Stimulated activated CD8-positive, alpha-beta memory T cell treated with anti-CD3 and anti-CD28 coated beads, Interleukin-12 subunit alpha, Interleukin-12 subunit beta, amount 100 ng/mL, for 4 hours (primary cell): ENCODE measurements around the gene LRRC8D.

Source experiments
- DNase-seq: peaks from one replicate; pipeline ENCODE4 v3.0.0-alpha.2; 2020; ENCODE audit warnings: low read depth

Gene LRRC8D

DNA sequence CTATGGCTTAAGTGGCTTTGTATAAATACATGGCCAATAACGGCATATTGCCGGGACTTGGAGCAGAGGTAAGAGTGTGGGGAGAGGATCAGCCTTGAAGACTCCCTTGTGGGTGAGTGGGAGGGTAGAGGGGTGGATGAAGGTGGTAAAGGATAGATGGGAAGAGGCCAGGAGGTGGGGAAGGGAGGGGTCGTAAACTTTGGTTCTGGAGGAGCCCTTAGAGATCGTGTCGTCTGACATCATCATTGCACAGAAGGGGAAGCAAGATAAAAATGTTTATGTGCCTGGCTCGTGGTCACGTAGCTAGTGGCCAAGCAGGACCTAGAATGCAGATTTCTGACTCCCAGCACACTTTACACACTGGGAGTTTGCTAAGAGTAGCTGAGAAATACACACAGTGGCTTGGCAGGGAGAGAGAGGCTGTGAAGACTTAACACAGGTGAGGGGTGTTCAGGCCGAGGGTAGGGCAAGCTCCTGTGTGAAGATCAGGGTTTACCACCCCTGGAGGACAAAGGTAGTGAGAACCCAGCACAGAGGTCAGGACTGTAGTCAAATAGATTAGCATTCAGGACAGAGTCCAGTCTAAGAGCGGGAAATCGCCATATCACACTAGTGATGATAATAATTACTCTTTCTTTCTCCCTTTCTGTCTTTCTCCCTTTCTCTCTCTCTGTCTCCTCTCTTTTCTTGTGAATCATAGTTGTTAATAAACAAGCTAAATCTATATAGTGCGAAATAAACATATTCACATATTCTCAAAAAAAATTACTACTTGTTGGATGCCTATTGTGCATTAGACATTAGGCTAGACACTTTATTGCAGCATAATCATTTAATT, 75.5 kb downstream of the LRRC8D start:
- DNase-seq = no peak

DNA sequence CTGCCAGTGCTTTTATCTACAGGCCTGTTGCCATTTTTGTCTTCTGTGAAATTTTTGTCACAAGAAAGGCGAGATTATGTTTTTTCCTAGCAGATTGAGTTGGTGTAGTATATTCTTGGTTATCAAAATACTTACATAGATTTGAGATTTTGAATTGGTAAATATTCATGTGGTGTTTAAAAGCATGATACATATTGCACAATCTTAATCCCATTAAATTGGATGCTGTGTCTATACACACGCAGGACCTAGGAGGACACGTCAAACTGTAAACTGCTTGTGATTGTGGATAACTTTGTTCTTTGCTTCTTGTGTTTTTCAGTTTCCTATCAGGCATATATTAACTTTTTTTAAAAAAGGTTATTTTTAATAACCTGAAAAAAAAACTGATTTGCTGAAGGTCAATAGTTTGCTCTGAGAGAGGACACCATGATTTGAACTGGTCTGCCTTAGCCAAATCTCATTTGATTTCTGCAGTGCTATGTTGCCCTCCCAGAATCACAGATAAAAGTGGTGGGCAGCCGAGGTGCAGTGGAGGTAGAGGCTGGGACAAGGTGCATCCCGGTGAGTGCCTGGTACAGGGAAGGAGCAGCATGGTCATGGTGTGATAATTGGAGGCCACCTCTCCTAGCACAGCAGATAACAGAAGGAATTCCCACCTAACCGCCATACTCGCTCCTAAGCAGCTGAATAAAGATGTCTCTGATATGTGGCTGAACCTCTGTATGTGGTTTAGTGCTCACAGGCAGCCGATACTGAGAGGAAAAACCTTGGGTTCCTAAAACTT, 76.7 kb downstream of the LRRC8D start:
- DNase-seq = no peak

DNA sequence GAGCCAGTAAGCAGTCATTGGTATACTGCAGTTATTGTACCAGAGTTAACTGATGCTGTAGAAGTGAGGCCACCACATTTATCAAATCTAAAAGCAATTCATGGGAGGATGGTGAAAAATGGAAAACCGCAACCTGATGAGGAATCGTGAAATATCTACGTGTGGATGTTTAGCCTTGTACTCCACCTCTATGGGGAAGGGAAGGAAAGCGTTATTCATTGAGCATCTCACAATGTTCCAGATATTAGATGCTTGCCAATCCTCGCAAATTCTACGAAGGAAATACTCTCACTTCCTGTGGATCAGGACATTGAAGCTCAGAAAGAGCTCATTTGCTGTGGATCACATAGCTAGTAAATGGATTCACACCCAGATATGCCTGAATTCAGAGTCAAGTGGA, 77.3 kb downstream of the LRRC8D start:
- DNase-seq = no peak

DNA sequence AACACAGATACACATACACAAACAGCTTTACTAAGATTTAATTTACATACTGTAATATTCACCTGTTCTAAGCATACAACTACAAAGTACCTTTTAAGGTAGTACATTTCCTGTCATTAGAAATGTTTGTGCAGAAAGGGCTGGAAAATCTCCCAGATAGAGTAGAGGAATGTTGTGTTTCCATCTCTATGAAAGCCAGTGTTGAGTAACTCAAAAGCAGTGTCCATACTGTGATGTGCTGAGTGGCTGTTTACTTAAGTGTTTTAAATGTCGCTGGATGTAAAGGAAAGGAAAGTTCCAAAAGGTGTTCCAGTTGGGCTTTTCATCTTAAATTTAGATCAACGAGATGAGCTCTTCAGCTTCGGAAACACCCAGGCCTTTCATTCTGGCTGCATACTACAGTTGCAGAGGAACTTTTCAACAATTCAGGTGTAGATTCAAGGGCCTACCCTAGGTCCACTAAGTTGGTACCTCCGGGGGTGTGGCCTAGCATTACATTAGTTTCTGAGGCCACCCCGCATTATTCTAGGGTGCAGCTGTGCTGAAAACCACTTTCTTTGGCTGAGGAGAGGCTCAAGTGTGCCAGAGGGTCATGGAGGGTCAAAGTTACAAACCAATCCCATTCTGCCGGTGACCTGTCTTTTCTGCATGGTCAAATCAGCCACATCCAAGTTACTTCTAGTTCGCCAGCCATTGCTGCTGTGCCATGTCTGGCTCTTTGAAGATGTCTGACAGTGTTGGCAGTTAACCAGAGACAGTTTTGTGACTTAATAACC, 78.1 kb downstream of the LRRC8D start:
- no peak for DNase-seq

DNA sequence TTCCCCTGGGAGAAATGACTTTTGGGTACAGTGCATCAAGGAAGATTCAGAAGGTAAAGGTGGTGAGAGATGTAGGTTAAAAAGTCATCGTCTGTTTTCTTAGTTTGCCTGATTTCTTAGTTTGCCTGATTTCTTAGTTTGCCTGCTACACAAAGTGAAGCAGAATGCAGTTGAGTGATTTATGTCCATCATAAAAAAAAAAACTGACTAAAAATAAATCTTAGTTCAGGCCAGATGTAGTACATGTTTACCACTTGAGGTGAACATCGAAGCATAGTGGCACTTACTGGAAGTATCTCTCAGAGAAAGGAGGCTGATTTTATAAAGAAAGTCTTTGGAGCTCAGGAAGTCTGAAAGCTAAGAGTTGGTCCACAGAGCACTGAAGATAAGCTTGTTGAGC, 79.5 kb downstream of the LRRC8D start:
- DNase-seq = no peak

DNA sequence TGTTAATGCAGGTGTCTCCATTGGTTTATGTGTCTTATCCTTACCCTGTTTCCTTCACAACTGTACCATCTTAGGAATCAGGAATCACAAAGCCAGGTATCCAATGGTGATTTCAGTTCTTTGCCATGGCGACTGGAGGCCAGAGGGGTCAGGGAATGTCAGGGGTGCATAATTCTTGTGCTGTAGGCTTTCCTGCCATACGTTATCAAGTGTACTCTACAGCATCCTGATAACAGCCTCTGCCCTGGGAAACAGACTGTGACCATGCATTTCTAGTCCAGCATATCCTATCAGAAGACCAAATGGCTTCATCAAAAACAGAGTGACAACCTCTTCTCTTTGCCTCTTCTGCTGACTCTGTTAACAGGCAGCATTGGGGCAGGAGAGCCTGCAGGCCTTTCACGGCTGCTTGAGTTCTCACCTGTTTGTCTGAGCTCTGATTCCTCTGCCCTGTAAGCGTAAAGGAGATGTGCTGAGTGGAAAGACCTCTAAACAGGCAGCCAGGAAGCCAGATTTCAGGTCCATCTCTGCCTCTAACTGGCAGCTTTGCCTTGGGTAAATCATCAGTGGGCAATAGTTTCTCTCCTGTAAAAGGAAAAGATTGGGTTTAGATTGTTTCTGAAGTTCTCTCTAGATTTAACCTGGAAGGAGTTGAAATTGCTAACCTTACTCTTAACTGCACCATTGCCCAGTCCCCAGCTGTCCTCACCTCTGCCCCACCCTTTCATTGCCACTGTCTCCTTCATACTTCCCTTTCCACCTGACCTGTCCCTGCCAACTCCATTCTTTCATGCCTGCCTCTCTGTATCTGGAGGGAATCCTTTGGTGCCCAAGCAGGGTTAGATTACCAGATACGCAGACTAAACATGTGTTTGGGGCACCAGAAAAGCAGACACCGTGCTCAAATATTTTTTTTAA, 80.2 kb downstream of the LRRC8D start:
- DNase-seq = no peak

DNA sequence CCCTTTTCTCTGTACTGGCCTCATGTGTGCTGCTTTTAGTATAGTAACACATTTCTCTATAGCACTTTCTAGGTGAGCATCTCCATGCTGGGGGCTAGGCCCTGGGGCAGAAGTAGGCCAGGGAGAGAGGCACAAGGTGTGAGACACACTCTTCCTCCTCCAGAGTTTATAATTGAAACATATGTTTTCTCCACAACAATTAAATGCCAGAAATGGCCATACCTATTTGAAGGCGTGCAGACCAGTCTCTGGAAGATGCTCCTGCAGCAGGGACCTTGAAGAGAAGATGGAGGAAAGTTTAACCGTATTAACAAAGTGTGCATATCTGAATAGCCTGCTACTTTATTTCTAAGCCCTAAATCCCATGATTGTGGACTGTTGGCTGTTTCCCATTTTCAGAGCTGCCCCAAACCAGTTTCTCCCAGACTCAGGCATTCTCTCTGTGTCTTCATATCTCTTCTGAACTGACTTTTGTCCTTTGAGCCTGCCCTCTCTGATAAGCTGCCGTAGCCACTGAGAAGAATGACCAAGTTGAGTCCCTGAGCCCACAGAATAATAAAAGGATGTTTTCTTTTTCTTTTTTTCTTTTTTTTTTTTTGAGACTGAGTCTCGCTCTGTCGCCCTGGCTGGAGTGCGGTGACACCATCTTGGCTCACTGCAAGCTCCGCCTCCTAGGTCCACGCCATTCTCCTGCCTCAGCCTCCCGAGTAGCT, 81.3 kb downstream of the LRRC8D start:
- no peak for DNase-seq

DNA sequence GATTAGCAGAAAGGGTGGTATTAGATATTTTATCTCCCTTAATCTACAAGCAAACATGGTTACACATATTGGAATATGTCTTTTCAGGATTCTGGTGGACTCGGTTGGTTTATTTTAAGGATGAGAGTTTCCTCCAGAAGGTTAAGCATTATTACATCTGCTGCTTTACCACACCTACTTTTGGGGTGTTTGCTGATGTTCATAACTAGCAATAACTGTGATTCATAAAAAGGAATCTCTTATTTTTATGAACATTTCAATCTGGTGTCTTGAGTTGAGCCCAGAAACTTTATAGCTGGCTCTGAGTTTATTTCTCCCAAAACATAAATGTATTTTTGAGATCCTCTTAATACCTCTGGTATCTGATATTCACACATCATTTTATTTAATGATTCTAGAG, 82.7 kb downstream of the LRRC8D start:
- no peak for DNase-seq

DNA sequence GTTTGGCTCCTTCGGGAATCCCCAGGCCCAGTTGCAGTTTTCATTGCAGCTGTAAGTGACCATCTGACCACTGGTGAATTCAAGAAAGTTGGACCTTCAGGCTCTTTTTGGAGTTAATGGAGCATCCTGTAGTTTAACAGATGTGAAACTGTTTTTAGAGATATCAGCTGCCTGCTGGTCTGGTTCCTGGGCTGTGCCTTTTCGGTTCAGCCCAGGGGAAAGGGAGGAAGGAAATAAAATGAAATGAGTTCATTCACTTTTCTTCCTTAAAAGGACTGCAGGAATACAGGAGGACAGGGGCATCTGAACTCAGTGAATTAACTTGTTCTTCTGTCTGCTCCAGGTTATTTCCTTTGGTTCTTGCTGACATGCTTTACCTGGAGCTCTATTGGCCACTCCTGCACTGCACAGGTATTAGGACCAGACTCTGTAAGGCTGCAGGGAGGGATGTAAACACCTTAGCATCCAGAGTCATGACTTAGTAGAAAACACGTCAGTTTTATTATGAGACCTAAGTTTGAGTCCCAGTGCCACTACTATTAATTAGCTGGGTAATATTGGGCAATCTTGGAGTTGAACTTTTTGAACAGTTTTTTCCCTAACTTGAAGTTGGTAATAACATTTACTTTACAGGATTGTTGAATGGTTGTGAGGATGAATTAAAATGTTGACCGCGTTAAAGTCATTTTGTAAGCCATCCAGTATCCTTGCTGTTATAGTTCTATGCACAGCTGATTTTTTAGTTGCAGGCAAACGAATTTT, 83.6 kb downstream of the LRRC8D start:
- no peak for DNase-seq

DNA sequence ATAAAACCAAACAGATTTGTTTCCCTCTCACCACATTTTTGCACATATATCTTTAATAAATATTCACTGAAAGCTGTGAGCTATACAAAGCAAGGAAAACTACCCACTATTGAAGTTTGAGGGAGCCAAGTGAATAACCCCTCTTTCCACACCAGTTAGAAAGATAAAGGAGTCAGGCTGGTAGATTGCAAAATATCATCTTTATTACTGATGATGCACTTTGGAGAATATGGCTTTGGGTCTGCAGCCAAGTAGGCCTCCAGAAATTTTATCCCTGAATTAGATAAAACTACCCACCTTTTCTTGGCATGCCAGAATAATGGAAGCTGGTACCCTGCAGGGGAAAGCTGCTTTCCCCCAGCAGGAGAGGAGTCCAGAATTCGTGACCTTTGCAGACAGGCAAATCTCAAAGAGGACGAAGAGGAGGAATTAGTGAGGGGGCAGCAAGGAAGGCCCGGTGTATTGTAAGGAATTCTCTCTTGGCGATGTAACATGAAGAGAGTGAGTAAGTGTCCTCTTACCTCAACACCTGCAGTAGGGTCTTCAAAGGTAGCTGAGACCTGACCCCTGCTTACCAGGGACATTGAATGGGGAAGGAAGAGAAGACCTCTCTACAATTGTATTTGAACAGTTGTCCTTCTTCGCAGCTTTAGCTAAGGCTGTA, 84.7 kb downstream of the LRRC8D start:
- DNase-seq = no peak

DNA sequence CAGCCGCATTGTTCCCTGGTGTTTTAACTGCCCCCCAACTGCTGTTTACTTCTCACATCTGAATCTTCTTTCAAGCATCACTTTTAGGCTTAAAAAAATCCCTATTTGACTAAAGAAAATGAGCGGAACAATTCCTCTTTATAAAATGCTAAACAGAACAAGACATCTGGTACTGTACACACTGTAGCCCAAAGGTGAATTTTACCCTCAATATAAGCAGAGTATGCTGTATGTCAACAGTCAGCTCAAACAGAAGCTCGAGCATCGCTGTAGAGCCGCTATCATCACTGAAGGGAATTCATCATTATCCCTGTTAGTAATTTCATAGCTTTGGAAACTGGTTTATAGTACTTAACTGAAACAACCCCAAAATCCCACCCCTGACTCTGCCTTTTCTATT, 85.3 kb downstream of the LRRC8D start:
- no peak for DNase-seq

DNA sequence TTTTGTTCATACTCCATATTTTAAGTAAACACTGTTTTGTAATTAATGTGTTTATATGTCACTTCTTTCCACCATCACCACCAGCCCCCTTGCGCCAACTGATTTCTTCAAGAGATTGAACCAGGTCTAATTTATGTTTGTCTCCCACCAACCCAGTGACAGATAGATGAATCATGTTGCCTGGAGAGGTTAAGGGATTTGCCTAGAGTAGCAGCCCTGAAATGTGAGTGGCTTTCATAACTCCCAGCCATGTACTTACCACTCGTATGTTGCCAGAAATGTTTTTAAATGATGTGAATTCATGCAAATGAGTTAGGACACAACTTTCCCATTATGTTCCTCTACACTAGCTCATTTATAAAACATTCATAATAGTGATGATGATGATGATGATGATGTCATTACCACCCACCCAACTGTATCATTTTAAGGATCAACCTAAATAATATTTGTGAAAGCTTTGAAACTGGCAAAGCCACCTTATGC, 86.9 kb downstream of the LRRC8D start:
- DNase-seq = no peak

DNA sequence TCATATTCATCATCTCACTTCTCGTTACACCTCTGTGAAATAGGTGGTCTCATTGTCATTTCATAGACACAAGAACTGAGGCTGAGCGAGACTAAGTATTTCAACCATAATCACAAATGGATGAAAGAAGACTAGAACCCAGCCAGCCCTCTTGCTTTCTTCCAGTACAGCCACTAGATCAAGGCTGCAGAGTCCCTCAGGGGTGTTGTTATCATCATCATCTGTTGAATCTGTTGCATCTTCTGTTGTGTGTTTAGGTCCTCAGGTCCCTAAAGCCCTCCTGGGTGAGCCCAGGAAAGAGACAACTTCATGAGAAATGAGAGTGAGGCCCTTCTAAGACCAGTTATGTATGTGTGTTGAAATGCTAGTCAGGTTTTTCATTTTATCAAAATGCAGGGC, 87.4 kb downstream of the LRRC8D start:
- DNase-seq = no peak

DNA sequence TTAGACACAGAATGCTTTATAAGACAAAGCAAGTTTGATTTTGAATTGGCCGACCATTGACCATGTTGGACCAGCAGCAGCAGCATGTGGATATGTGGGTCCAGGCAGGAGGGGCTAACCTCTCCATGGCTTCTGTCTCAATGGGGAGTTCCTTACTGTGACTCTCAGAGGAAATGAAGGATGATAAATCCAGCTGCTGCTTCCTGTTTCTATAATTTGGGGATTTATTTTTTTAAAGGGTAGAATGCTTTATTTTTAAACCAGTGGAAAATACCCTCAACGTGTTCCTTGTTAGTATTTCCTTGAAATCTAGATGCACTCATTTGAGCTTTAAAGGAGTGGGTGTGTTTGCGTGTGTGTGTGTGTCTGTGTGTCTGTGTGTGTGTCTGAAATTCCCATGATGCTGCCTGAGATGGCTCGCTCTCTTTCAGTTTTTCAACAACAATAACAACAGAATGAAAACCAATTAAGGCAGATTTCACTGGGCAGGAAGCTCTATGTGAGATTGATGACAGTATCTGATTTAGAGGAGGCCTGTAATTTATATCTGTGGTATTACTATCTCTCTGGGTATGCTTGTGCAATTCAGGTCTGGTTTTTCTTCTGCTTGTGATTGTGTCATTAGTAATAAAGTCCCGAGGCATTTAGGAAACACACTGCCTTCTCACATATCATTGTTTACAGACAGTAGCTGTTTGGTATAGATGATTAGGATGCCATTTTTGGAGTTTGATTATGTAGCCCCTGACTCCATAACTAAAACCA, 88.0 kb downstream of the LRRC8D start:
- no peak for DNase-seq

DNA sequence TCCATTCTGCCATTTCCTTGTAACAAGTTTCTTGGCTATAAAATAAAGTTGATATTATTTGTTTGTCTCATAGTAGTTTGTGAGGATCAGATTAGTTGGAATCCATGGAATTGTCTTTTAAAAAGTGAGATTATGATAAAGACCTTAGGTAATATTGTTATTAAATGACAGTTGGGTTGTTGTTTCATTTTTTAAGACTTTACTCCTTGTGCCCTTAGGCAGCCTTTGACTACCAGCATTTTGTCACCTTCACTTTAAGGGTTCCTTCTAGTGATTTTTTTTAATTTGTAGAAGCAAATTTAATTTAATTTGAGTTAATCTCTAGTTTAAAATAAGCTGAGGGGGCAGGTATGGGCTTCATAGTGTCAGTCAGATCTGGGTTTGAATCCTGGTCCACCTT, 89.4 kb downstream of the LRRC8D start:
- DNase-seq = no peak

DNA sequence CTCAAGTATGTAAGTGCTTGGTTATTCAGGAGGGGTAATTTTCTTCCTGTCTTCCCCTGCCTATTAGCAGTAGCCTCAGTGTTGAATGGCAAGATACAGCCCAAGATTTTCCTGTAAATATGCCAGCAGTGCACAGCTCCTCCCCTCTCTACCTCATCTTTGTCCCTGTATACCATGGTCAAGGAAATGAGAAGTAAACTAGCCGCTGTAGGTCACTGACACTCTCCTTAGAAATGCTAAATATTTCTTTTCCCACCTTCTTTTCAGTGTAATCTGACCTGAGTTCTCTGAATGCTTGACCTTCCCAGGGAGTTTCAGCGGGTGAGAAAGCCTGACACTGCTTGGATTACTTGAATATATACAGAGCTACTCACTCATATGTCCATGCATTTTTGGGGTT, 89.9 kb downstream of the LRRC8D start:
- no peak for DNase-seq

DNA sequence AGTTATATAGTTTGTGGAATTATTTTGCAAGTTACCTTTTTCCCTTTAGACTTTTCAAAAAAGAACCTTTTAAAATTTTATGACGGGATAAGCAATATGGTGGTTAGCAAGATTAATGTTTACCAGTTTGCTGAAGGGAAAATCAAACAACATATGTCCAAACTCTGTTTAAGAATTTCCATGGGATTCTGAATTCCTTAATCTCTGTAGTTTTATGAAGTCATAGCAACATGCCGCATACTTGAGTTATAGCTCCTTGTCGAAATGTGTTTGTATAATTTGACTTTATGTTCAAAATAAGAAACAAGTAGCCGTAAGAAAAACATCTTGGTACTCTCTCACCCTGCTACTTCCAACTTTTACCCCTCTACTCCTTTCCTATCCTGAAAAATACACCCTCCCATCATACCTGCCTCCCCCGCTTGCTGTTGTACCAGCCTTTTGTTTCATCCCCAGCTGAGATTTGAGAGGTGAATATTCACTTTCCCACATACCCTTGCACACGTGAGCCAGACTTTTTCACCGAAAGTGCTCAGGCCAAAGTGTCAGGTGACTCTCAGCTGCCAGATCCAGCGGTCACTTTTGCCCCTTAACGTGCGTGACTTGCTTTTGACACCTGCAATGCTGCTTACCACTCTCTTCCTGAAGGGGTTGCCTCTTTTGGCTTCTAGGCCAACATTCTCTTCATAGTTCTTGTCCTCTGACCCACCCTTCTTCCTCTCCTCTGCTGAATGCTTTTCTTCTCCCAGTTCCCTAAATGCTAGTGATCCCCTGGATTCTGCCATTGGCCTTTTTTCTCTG, 90.6 kb downstream of the LRRC8D start:
- DNase-seq = no peak

DNA sequence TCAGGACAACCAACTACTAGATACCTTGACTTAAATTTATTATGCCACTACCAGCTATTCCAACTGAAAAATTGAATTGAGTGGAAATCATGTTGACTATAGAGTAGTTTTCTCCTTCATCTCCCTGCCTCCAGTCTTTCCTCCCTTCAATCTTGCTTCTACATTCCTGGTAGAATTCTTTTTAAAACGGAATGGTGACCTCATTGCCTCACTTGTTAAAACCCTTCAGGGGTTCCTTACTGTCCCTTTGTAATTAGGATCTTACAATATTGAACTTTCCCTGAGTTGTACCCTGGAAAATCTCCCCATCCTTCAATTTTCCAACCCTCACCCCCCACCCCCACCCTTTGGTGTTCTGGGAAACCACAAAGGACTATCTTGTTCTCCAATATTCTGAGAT, 91.2 kb downstream of the LRRC8D start:
- DNase-seq = no peak
